Eye (tissue), 1 donor: ENCODE data around the gene DDX6.
A peak's percentile ranks its signal among the peaks of the same experiment; 100 is the strongest.
"Not testable (repeated sequence)": the region's sequence is repeated elsewhere in the genome, so short reads cannot be mapped to it uniquely, and the experiment has no call there.

Experiments
- DNase-seq: peaks from one replicate; pipeline ENCODE4 v3.0.0-alpha.2; 2015

DDX6 gene

GRCh38 chr11:118791111-118791960, at the start of gene DDX6:
Gene DDX6, minus strand, starts transcription at chr11:118791164. Its CDS starts 4,913 bp downstream, at chr11:118786251.
- DNase-seq, result peak; percentile 95

- no peak for DNase-seq
Measured at GRCh38 chr11:118838905-118839553, 48.1 kb upstream of the DDX6 start.

- DNase-seq, result no peak
Measured at GRCh38 chr11:118837868-118838267, 46.9 kb upstream of the DDX6 start.

GRCh38 chr11:118834427-118835028, 43.6 kb upstream of the DDX6 start:
- no peak for DNase-seq

- no peak for DNase-seq
Measured at GRCh38 chr11:118827118-118827517, 36.2 kb upstream of the DDX6 start.

- DNase-seq, result not testable (repeated sequence)
Measured at GRCh38 chr11:118822936-118823510, 32.1 kb upstream of the DDX6 start.

GRCh38 chr11:118820412-118821357, 29.7 kb upstream of the DDX6 start:
- peak; percentile 10 for DNase-seq

GRCh38 chr11:118820025-118820379, 29.0 kb upstream of the DDX6 start:
- not testable (repeated sequence) for DNase-seq

GRCh38 chr11:118819334-118820024, 28.5 kb upstream of the DDX6 start:
- no peak for DNase-seq

- no peak for DNase-seq
Measured at GRCh38 chr11:118818130-118818529, 27.2 kb upstream of the DDX6 start.

- no peak for DNase-seq
Measured at GRCh38 chr11:118813551-118813950, 22.6 kb upstream of the DDX6 start.

- DNase-seq, result no peak
Measured at GRCh38 chr11:118812485-118812884, 21.5 kb upstream of the DDX6 start.

GRCh38 chr11:118807800-118808778, 17.1 kb upstream of the DDX6 start:
- DNase-seq, result no peak

GRCh38 chr11:118806400-118806799, 15.4 kb upstream of the DDX6 start:
- no peak for DNase-seq

- no peak for DNase-seq
Measured at GRCh38 chr11:118804094-118804493, 13.1 kb upstream of the DDX6 start.

GRCh38 chr11:118799372-118799771, 8.4 kb upstream of the DDX6 start:
- DNase-seq, result no peak

GRCh38 chr11:118797510-118797909, 6.5 kb upstream of the DDX6 start:
- DNase-seq, result no peak

GRCh38 chr11:118792570-118793124, 1.7 kb upstream of the DDX6 start:
- peak; percentile 90 for DNase-seq

- peak; percentile 60 for DNase-seq
Measured at GRCh38 chr11:118791961-118792569, 1.1 kb upstream of the DDX6 start.
